ENCODE data around the gene MRPL53.

MRPL53 gene

DNA sequence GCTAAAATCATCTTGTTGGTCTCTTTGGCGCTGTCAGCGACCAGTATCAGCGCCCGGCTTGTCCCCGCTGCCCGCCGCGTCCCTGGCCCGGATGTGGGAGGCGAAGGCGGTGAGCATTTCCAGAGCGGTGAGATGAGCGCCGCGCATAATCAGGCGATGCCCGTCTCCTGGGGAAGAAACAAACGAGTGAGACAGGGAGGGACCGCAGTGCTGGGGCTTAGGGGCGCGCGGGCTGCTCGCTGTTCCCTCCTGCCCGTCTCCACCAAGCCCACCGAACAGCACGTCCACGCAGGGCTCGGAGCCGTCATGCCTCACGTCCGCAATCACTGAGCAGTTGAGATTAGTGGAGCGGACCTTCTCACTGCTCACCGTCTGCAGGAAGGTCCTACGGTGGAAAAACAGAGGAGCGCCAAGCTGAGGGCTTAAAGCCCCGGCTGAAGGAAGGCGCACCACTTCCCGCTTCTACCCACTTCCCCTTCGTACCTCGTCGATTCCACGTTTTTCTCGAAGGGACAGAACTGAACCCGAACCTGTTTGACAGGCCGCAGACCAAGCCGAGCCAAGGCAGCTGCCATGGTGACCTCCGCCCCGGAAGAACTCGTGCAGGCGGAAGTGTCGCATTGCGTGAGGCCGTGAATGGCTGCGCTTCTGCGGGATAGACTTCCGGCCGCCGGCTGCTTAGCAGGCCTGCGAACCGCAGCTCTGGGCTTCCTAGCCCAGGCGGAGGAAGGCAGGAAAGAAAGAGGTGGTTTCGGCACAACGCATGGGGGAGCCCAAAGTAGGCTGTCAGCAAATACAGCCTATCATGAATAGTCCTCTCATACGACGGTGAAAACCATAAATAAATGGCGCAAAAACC is at the start of gene MRPL53:
MRPL53 (minus strand) TSS at position 595 of the 859 bp plus-strand sequence; CDS start at position 575, 20 bp downstream.
- no peak for DNase-seq

GRCh38 chr2:74516650-74517049 is 44.2 kb upstream of the MRPL53 start:
- no peak for DNase-seq

DNA sequence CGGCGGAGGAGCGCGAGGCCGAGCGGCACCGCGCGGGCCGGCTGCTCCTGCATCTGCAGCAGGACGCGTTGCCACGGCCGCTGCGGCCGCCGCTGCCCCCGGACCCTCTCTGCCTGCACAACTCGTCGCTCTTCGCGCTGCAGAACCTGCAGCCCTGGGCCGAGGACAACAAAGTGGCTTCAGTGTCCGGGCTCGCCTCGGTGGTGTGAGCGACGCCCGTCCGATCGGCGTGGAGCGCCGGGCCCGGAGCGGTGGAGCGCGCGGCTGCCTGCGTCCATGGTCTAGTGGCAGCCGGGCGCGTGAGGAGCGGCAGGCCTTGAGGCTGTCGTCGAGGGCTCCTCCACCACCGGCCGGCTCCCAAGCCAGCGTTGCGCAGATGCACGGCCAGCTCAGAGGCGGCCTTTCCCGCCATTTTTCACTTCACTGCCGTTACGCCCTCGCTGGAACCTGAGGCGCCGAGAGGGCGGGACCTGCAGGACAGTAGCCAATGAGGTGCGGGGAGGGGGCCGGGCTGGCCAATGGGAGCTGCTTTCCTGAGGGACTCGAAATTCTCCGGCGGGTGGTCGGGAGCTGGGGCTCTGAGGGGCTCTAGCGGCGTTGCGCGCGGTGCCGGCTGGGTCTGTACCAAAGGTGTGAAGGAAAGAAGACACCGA is 43.6 kb upstream of the MRPL53 start:
- no peak for DNase-seq

DNA sequence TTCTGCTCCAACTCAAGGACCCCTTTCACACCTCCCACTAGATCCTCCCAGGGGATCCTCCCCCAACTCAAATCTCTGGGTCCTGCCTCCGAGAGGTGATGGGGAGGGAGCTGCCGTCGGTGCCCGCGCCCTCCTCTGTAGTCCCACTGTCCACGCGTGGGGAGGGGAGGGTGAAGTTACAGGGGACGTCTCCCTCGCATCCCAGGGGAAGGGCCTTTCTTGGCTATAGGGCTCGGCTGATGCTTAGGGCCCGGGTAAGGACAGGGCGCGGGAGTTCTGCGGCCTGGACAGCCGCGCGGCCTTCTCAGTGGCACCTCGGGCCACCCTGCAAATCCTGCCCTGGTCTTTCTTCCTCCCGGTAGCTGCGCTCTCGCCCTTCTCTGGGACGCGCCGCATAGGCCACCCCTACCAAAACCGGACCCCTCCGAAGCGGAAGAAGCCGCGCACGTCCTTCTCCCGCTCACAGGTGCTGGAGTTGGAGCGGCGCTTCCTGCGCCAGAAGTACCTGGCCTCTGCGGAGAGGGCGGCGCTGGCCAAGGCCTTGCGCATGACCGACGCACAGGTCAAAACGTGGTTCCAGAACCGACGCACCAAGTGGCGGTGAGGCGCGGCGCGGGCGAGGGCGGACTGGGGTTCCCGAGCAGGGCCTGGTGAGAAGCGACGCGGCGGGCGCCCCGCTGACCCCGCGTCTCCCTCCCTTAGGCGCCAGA is 42.9 kb upstream of the MRPL53 start:
- DNase-seq: no peak

DNA sequence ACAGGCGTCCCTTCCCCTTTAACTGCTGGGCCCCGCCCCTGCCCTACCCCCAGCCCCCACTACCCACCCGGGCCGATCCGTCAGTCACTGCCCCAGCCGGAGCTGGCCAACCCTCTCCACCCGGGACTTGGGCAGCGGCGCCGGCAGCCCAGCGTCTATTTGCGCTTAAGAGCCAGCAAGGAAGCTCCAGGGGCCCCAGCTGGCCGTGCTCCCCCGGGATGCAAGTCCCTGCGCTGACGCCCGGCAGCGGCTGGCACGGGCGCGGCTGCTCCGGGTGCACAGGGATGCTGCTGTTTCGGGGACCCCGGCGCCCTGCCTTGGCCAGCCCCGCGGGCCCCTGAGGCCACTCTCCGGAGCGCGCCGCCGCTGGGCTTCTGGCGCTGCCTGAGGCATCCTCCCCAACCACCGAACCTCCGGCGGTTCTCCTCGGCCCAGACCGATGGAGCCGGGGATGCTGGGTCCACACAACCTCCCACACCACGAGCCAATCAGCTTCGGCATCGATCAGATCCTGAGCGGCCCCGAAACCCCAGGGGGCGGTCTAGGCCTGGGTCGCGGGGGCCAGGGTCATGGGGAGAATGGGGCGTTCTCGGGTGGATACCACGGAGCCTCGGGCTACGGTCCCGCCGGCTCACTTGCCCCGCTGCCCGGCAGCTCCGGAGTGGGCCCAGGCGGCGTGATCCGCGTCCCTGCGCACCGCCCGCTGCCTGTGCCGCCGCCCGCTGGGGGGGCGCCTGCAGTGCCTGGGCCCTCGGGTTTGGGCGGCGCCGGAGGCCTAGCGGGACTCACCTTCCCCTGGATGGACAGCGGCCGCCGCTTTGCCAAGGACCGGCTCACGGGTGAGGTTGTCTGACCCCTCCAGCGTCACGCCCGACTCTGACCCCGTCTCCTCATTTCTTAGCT is 42.1 kb upstream of the MRPL53 start, which contains the start of gene TLX2:
TLX2 (plus strand) TSS at position 83 of the 903 bp plus-strand sequence; CDS start at position 440, 357 bp downstream.
- no peak for DNase-seq

DNA sequence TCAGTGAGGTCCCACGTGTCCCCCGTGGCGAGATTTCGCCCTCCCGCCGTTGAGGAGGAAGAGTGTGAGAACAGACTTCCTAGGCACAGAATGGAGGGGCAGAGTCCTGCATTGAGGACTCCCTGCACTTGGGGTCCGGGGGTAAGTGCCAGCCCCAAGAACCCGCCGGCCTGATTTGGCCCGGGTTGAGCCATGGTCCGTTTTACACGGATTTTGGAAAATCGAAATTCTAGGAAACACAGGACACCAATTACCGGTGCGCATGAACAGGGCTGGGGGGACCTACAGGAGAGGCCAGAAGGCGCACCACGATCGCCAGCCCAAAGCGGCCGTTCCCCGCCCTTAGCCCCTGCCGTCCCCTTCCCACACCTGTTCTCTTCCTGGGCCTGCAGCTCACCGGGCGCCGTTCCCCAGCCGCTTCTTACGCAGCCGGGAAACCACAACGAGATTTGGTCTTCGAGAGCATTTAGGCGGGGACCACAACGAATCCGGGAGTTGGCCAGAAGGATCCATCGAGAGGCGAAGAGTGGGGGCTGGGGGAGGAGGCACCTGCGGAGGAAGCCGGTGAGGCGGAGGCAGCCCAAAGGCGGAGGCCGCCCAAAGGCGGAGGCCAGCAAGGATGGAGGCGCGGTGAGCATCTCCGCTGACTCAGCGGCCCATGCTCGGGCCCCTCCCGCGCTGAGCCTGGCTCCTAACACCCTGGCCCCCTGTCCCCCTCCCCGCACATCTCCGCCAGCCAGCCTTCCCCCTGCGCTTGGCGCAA is 41.3 kb upstream of the MRPL53 start:
- DNase-seq: no peak

- no peak for DNase-seq
Measured at GRCh38 chr2:74512744-74513604, 40.5 kb upstream of the MRPL53 start.

GRCh38 chr2:74511104-74511989 is 38.9 kb upstream of the MRPL53 start:
- DNase-seq: peak; percentile 85

GRCh38 chr2:74510272-74510671 is 37.8 kb upstream of the MRPL53 start:
- no peak for DNase-seq

- peak; percentile 57 for DNase-seq
Measured at GRCh38 chr2:74507926-74508520, 35.5 kb upstream of the MRPL53 start.

DNA sequence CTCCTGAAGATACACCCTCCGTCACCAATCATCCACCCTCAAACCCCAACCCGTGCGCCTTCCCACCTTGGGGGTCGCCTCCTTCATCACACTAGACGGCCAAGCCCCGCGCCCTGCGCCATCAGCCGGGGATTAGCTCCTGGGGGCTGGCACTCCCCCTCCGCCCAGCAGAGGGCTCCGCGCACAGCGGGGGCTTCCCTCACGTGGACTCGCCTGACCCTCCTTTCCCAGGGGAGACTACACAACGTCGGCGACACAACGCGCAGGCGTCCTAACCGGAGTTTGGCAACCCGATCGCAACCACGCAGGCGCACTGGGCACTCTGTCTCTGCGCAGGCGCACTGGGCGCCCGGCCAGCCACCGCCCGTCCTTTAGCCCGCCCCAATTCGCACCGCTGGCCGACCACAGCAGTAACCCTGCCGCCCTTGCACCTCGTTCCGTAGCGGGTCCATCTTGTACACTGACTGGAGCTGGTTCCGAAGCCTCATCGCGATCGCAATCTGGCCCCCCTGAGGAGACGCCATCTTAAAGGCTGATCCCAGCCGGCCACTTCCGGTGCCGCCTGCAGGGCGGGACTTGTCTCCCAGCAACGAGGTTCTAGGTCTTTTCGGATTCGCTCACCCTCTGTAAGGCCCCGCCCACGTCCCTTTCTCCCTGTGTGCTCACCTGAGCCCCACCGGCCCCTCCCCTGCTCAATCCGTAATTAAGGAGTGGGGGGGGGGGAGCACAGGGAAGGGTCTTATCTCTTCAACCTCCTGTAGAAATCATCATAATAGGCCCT is 34.9 kb upstream of the MRPL53 start, which contains the start of gene PCGF1:
PCGF1 (minus strand) TSS at position 551 of the 781 bp plus-strand sequence; CDS start at position 524, 27 bp downstream.
- DNase-seq: peak; percentile 95

GRCh38 chr2:74505448-74506246 is 33.2 kb upstream of the MRPL53 start:
- no peak for DNase-seq

GRCh38 chr2:74504591-74504990 is 32.1 kb upstream of the MRPL53 start:
- DNase-seq: no peak

DNA sequence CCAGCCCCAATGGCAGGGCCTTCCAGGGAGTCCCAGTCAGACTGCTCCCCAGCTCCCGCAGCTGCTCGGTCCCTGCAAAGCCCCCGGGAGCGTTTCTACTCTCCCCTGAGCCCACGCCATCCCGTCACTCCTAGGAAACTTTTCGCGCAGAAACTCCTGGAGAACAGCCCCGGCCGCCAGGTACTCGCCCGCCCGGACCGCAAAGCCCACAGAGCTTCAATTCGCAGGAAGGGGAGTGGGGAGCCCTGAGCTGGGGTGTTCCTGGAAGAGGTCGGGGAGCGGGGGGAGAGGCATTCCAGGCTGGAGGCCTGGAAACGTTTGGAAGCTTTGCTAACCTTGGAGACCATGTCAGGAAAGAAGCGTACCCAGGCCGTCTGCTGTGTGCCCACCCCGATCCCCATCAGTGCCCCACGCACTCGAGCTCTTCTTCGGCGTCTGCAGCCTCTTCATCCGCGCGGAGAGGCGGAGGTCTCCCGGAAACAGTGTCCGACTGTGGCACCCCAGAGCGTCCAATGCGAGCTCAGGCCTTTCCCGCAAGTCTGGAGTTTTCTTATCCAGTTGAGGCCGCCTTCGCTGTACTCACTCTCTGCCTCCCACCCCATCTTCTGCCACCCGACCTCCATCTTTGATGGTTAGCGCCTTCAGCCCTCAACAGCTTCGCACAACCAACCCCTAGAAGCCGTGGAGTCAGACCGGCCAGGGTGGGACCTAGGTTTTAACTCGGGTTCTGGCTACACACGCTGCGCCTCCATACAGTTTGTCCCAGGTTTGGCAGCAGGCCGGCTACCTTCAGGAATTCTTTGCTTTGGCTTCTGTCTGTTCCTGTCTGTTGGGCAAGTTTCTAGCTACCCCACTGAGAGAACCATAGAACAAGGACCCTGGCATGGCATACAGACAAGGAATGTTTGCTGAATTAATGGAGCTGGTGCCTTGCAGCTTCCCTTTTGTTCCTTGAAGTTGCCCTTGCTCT is 31.3 kb upstream of the MRPL53 start:
- DNase-seq: no peak

- no peak for DNase-seq
Measured at GRCh38 chr2:74502720-74503505, 30.4 kb upstream of the MRPL53 start.

Data from NCI-H524 treated with DMSO at 0.1 percent for 48 hours (cell line).